ENCODE measurements around the gene DDIT4L.

- no peak for TF ChIP-seq CTCF (IDR thresholded peaks at IDR 0.05)
- TF ChIP-seq POLR2A (IDR thresholded peaks at IDR 0.05), result no peak
- no peak for TF ChIP-seq POLR2AphosphoS5 (IDR thresholded peaks at IDR 0.05)
Measured at GRCh38 chr4:100224160-100224559, 33.9 kb upstream of the DDIT4L start.
